HG02763 (cell line): ENCODE data around the gene GNA12.

ENCODE experiments used
- ATAC-seq: cut with Tn5 transposase; IDR thresholded peaks from one replicate; pipeline ENCODE4 v1.9.1; 2021; ENCODE audit warnings: mild to moderate bottlenecking, moderate library complexity; ENCODE audit not compliant: unreplicated experiment

The GNA12 gene

GRCh38 chr7:2819161-2819953 is 24.8 kb downstream of the GNA12 start:
- ATAC-seq = no peak

GRCh38 chr7:2818653-2819052 is 25.5 kb downstream of the GNA12 start:
- no peak for ATAC-seq

- ATAC-seq = no peak
Observed at GRCh38 chr7:2818121-2818520, 26.0 kb downstream of the GNA12 start.

GRCh38 chr7:2817456-2817855 is 26.7 kb downstream of the GNA12 start:
- ATAC-seq = no peak

- ATAC-seq = no peak
Observed at GRCh38 chr7:2815875-2816245, 28.2 kb downstream of the GNA12 start.

- no peak for ATAC-seq
Observed at GRCh38 chr7:2814946-2815874, 28.9 kb downstream of the GNA12 start.

GRCh38 chr7:2814186-2814945 is 29.7 kb downstream of the GNA12 start:
- ATAC-seq = no peak

- no peak for ATAC-seq
Observed at GRCh38 chr7:2813350-2814185, 30.5 kb downstream of the GNA12 start.

GRCh38 chr7:2812831-2813230 is 31.3 kb downstream of the GNA12 start:
- no peak for ATAC-seq

GRCh38 chr7:2812114-2812487 is 32.0 kb downstream of the GNA12 start:
- ATAC-seq = no peak

- ATAC-seq = no peak
Observed at GRCh38 chr7:2811476-2812113, 32.5 kb downstream of the GNA12 start.

GRCh38 chr7:2810682-2811415 is 33.3 kb downstream of the GNA12 start:
- ATAC-seq = no peak

- ATAC-seq = no peak
Observed at GRCh38 chr7:2809903-2810625, 34.0 kb downstream of the GNA12 start.

- no peak for ATAC-seq
Observed at GRCh38 chr7:2808891-2809665, 35.0 kb downstream of the GNA12 start.

GRCh38 chr7:2807845-2808772 is 36.0 kb downstream of the GNA12 start:
- no peak for ATAC-seq

GRCh38 chr7:2807460-2807844 is 36.7 kb downstream of the GNA12 start:
- no peak for ATAC-seq

GRCh38 chr7:2806571-2806970 is 37.5 kb downstream of the GNA12 start:
- ATAC-seq = no peak
